Esophagus squamous epithelium (tissue), 5 donors: ENCODE data around the gene LDAH. TPM values are rescaled to one million over a fixed set of nuclear protein-coding genes. Genes with fewer than 3 reads are reported as not detected.

Experiments
- DNase-seq: peaks from one replicate; lab custom pipeline; 2025; lab: John Stamatoyannopoulos, UW
- H3K27ac ChIP-seq, 4 donors: fragments of 200-600 bp; sonication (generic); one replicate each; pipeline ENCODE4 v1.5.1; 2016 to 2019; ENCODE audit warnings: mild to moderate bottlenecking in 1 of 4
- H3K27me3 ChIP-seq, 4 donors: fragments of 200-600 bp; sonication (generic); 1 replicate in 3 of 4; 2 replicates in 1 of 4; pipeline versions ENCODE4 v1.5.1 to v1.6.0; 2017 to 2021; ENCODE audit warnings: antibody characterized with exemption in 1 of 4
- H3K36me3 ChIP-seq, 3 donors: fragments of 200-600 bp; sonication (generic); one replicate each; pipeline ENCODE4 v1.5.1; 2016 to 2019
- H3K4me1 ChIP-seq, 3 donors: fragments of 200-600 bp; sonication (generic); one replicate each; pipeline ENCODE4 v1.5.1; 2017 to 2019
- H3K4me3 ChIP-seq, 4 donors: fragments of 200-600 bp; sonication (generic); 1 replicate in 3 of 4; 2 replicates in 1 of 4; pipeline ENCODE4 v1.5.1; 2016 to 2019; ENCODE audit warnings: mild to moderate bottlenecking in 2 of 4, moderate library complexity in 1 of 4
- H3K9me3 ChIP-seq, 3 donors: fragments of 200-600 bp; sonication (generic); one replicate each; pipeline ENCODE4 v1.5.1; 2016 to 2019
- POLR2A ChIP-seq, 4 donors: fragments of 450-650 bp; IDR thresholded peaks; one replicate each; pipeline ENCODE4 v1.6.1; 2017; ENCODE audit warnings: antibody characterized with exemption in 4 of 4, mild to moderate bottlenecking in 4 of 4, moderate library complexity in 3 of 4
- WGBS, 2 donors: methylation state at CpG; one replicate each; pipeline ENCODE4 v1.1.5; 2018; 5-methylcytosine and 5-hydroxymethylcytosine counted together
- intact Hi-C: fragments of 100-400 bp; cut with DNase I; formaldehyde crosslinking; loops from one replicate; pipeline ENCODE4 v1.15.0; 2022
- total RNA-seq, 4 donors: library from RNA; depleted of rRNA; stranded (reverse); fragments of >200 nt; gene quantifications; one replicate each; pipeline ENCODE4 v1.1.0, GENCODE V29; 2016
- TF ChIP-seq, protein P1 (sequence below), 6 experiments: fragments of 450-650 bp in 4 of 6; fragments of 200-600 bp in 2 of 6; sonication (generic) in 2 of 6; IDR thresholded peaks; one replicate each; pipeline ENCODE4 v1.5.1; 2016 to 2019; ENCODE audit warnings: antibody characterized with exemption in 6 of 6, mild to moderate bottlenecking in 4 of 6, moderate library complexity in 4 of 6
- donor health status: DM: yes; HTN: yes; CAD: no.

The LDAH gene
- total RNA-seq, 4 donors from 2014 or later, result 5.8 to 12.4 (median 8.5) TPM

DNA sequence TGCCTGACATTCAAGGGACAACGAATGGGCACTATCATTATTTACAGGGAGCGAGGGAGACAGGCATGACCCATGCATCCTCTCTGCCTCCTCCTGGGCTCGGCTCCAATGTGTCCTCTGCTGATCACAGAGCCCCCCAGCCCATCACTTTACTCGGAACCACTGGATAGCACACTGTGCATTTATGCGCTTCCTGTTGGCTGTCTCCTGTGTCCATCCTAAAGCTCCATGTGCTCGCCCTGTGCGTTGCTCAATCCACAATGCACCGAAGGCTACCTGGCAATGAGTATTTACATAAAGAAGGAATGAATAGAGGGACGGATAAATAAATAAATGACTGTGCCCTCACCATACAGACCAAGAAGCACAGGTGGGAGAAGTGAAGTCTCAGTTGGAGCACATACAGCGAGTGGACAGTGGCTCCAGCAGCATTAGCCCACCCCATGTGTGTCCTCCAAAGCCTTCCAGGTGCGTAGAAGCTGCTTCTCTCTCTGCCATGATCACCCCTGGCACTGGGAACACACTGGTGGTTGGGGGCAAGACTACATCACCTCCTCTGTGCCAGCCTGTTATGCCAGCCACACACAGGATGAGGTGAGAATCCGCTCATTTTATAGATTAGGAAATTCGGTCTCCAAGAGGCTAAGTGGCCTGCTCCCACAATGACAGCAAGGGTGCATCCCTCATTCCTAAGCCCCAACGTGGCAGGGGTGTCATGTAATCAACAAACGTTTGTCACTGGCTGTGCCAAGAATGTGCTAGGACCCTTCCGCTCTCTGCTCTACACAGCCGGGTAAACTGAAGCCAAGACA, 158.3 kb downstream of the LDAH start:
- 33 to 43% methylated on average over 14 to 15 of the region's 17 CpGs for WGBS, 2 donors
- H3K27ac ChIP-seq, result no peak overlapping the region
- intact Hi-C loops, result loop anchor here (5.0 kb wide), 1 partner anchor 298 kb away; no protein-coding TSS in a partner anchor
- no peaks in the 10 kb centered on the region for H3K36me3 ChIP-seq
- peaks cover 13 to 93% (median 23%) of the 10 kb centered on the region in 4 donors for H3K27me3 ChIP-seq
- TF ChIP-seq POLR2A (IDR thresholded peaks at IDR 0.05), result no peak
- TF ChIP-seq, protein P1, sequence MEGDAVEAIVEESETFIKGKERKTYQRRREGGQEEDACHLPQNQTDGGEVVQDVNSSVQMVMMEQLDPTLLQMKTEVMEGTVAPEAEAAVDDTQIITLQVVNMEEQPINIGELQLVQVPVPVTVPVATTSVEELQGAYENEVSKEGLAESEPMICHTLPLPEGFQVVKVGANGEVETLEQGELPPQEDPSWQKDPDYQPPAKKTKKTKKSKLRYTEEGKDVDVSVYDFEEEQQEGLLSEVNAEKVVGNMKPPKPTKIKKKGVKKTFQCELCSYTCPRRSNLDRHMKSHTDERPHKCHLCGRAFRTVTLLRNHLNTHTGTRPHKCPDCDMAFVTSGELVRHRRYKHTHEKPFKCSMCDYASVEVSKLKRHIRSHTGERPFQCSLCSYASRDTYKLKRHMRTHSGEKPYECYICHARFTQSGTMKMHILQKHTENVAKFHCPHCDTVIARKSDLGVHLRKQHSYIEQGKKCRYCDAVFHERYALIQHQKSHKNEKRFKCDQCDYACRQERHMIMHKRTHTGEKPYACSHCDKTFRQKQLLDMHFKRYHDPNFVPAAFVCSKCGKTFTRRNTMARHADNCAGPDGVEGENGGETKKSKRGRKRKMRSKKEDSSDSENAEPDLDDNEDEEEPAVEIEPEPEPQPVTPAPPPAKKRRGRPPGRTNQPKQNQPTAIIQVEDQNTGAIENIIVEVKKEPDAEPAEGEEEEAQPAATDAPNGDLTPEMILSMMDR (IDR thresholded peaks at IDR 0.05), result no peak
- no peaks in the 10 kb centered on the region for H3K9me3 ChIP-seq
- peak overlapping the region in 2 of 4 donors; percentile 54 to 71 for H3K4me3 ChIP-seq
- peaks cover 25 to 79% (median 30%) of the 10 kb centered on the region in 3 donors for H3K4me1 ChIP-seq
- no peak for DNase-seq

- DNase-seq, result no peak
- 64 to 74% methylated on average over 2 of the region's 2 CpGs for WGBS, 2 donors
- Histone ChIP-seq H3K9me3 (no peaks in the 10 kb centered on the region), H3K27me3 (peaks cover 9 to 87% (median 21%) of the 10 kb centered on the region in 4 donors), H3K36me3 (no peaks in the 10 kb centered on the region), H3K27ac (peak overlapping the region in 1 of 4 donors; percentile 6), H3K4me1 (peaks cover 25 to 80% (median 30%) of the 10 kb centered on the region in 3 donors), H3K4me3 (no peak overlapping the region)
- TF ChIP-seq, protein P1 (IDR thresholded peaks at IDR 0.05), result no peak
- no peak for TF ChIP-seq POLR2A (IDR thresholded peaks at IDR 0.05)
- intact Hi-C loops, result loop anchor here (5.0 kb wide), 1 partner anchor 298 kb away; no protein-coding TSS in a partner anchor
Measured at GRCh38 chr2:20664071-20664390, 158.9 kb downstream of the LDAH start.

- no peaks in the 10 kb centered on the region for H3K9me3 ChIP-seq
- H3K27ac ChIP-seq, result peak overlapping the region in 1 of 4 donors; percentile 6
- no peak for DNase-seq
- intact Hi-C loops, result loop anchor here (5.0 kb wide), 1 partner anchor 299 kb away; no protein-coding TSS in a partner anchor
- H3K36me3 ChIP-seq, result no peaks in the 10 kb centered on the region
- peaks cover 25 to 81% (median 30%) of the 10 kb centered on the region in 3 donors for H3K4me1 ChIP-seq
- 44 to 61% methylated on average over 3 to 5 of the region's 7 CpGs for WGBS, 2 donors
- no peak overlapping the region for H3K4me3 ChIP-seq
- peaks cover 6 to 81% (median 21%) of the 10 kb centered on the region in 4 donors for H3K27me3 ChIP-seq
- TF ChIP-seq, protein P1 (IDR thresholded peaks at IDR 0.05), result no peak
- no peak for TF ChIP-seq POLR2A (IDR thresholded peaks at IDR 0.05)
Measured at GRCh38 chr2:20663196-20664070, 159.5 kb downstream of the LDAH start.

DNA sequence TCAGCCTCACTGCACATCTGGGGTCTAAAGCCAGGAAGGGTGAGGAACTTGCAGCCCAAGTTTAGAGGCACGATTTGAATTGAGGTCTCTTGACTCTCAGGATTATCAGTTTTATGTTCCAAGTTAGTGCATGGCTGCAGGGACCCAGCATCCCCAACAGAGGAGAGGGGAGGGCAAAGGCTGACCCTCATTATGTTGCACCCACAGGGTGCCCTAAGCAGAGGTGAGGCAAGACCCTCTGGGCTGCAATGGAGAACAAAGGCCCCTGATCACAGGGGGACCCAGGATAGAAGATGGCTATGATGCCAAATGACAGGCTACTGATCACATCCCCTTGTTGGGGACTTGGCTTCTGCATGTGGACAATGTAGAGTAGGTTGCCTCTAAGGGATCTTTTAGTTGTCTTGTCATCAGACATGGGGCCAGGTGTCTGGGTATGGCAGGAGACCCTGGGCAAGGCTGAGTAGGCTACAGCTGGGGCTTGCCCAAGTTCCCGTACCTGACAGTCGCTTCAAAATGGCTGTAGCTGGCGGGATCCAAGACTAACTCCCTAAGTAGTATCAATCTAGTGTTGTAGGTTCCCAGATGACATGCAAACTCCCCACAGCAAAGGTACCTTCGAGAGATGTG, 160.5 kb downstream of the LDAH start:
- Histone ChIP-seq H3K4me3 (no peak overlapping the region), H3K27ac (no peak overlapping the region), H3K27me3 (peaks cover 6 to 71% (median 15%) of the 10 kb centered on the region in 4 donors), H3K36me3 (no peaks in the 10 kb centered on the region), H3K4me1 (peaks cover 23 to 71% (median 25%) of the 10 kb centered on the region in 3 donors), H3K9me3 (no peaks in the 10 kb centered on the region)
- no peak for DNase-seq
- intact Hi-C loops, result loop anchor here (5.0 kb wide), 1 partner anchor 300 kb away; no protein-coding TSS in a partner anchor
- 40 to 63% methylated on average over 1 to 5 of the region's 5 CpGs for WGBS, 2 donors
- TF ChIP-seq, protein P1 (IDR thresholded peaks at IDR 0.05), result no peak
